HEK293 (cell line): ENCODE measurements around the gene ENGASE.

Source experiments
- CTCF ChIA-PET: fragments of 350-600 bp; formaldehyde crosslinking; extraction: SDS; loops from one replicate; lab custom pipeline; 2021; ENCODE audit warnings: antibody characterized with exemption; lab: Yijun Ruan, JAX
- POLR2A ChIA-PET: fragments of 300-600 bp; formaldehyde crosslinking; extraction: SDS; loops from one replicate; lab custom pipeline; 2020; ENCODE audit warnings: antibody characterized with exemption, inconsistent platforms; lab: Yijun Ruan, JAX
- H3K27ac ChIP-seq: fragments of 200-500 bp; sonication (Bioruptor generic); 2 replicates; pipeline ENCODE4 v1.5.1; 2014; ENCODE audit warnings: low read depth, low read length, control low read depth, inconsistent platforms; ENCODE audit errors: extremely low read depth
- H3K36me3 ChIP-seq, 2 experiments: fragments of 200-500 bp in 1 of 2; sonication (Bioruptor generic) in 1 of 2; 1 replicate in 1 of 2; 2 replicates in 1 of 2; pipeline ENCODE4 v1.5.1; 2014 to 2017; ENCODE audit warnings: inconsistent platforms in 2 of 2, low read length in 2 of 2; ENCODE audit not compliant: control insufficient read depth in 2 of 2, insufficient read depth in 1 of 2
- H3K4me1 ChIP-seq: fragments of 200-500 bp; sonication (Bioruptor generic); 2 replicates; pipeline ENCODE4 v1.5.1; 2014; ENCODE audit warnings: mild to moderate bottlenecking, low read length, inconsistent platforms; ENCODE audit not compliant: control insufficient read depth, insufficient read depth
- H3K4me3 ChIP-seq: 2 replicates; pipeline ENCODE4 v1.5.1; 2011; ENCODE audit warnings: low read depth, mild to moderate bottlenecking, control low read depth, low read length, moderate library complexity
- H3K9me3 ChIP-seq: fragments of 200-500 bp; sonication (Bioruptor generic); 2 replicates; pipeline ENCODE4 v1.5.1; 2014; ENCODE audit warnings: low read depth, low read length, inconsistent platforms; ENCODE audit not compliant: control insufficient read depth, insufficient read depth
- BCL6B ChIP-seq: fragments of 450-650 bp; formaldehyde crosslinking; IDR thresholded peaks from 2 replicates; pipeline ENCODE4 v1.5.1; 2017; ENCODE audit warnings: missing biosample characterization, missing genetic modification characterization
- FEZF1 ChIP-seq: fragments of 450-650 bp; formaldehyde crosslinking; IDR thresholded peaks from 2 replicates; pipeline ENCODE4 v1.5.1; 2016; ENCODE audit warnings: missing biosample characterization, missing genetic modification characterization
- HIC1 ChIP-seq: fragments of 450-650 bp; formaldehyde crosslinking; IDR thresholded peaks from 2 replicates; pipeline ENCODE4 v1.5.1; 2016; ENCODE audit warnings: missing biosample characterization, missing genetic modification characterization
- KLF1 ChIP-seq: fragments of 450-650 bp; formaldehyde crosslinking; IDR thresholded peaks from 2 replicates; pipeline ENCODE4 v1.5.1; 2016; ENCODE audit warnings: missing biosample characterization, missing genetic modification characterization
- OSR2 ChIP-seq: fragments of 450-650 bp; formaldehyde crosslinking; IDR thresholded peaks from 2 replicates; pipeline ENCODE4 v1.5.1; 2016; ENCODE audit warnings: missing biosample characterization, missing genetic modification characterization
- PRDM4 ChIP-seq: fragments of 450-650 bp; formaldehyde crosslinking; IDR thresholded peaks from 2 replicates; pipeline ENCODE4 v1.5.1; 2017; ENCODE audit warnings: missing biosample characterization, missing genetic modification characterization
- RBAK ChIP-seq: fragments of 450-650 bp; formaldehyde crosslinking; IDR thresholded peaks from 2 replicates; pipeline ENCODE4 v1.5.1; 2016; ENCODE audit warnings: missing biosample characterization, missing genetic modification characterization
- SP7 ChIP-seq: fragments of 450-650 bp; formaldehyde crosslinking; IDR thresholded peaks from 2 replicates; pipeline ENCODE4 v1.5.1; 2016; ENCODE audit warnings: missing biosample characterization, missing genetic modification characterization
- YY2 ChIP-seq: fragments of 450-650 bp; formaldehyde crosslinking; IDR thresholded peaks from 2 replicates; pipeline ENCODE4 v1.5.1; 2016; ENCODE audit warnings: missing biosample characterization, missing genetic modification characterization
- ZNF155 ChIP-seq: fragments of 450-650 bp; formaldehyde crosslinking; IDR thresholded peaks from 2 replicates; pipeline ENCODE4 v1.5.1; 2016; ENCODE audit warnings: missing biosample characterization, missing genetic modification characterization
- ZNF157 ChIP-seq: fragments of 450-650 bp; formaldehyde crosslinking; IDR thresholded peaks from 2 replicates; pipeline ENCODE4 v1.5.1; 2016; ENCODE audit warnings: missing biosample characterization, missing genetic modification characterization
- ZNF302 ChIP-seq: fragments of 450-650 bp; formaldehyde crosslinking; IDR thresholded peaks from 2 replicates; pipeline ENCODE4 v1.5.1; 2016; ENCODE audit warnings: missing biosample characterization, missing genetic modification characterization, low read depth
- ZNF521 ChIP-seq: fragments of 450-650 bp; formaldehyde crosslinking; IDR thresholded peaks from 2 replicates; pipeline ENCODE4 v1.5.1; 2017; ENCODE audit warnings: missing biosample characterization, mild to moderate bottlenecking, missing genetic modification characterization
- ZNF585B ChIP-seq: fragments of 450-650 bp; formaldehyde crosslinking; IDR thresholded peaks from 2 replicates; pipeline ENCODE4 v1.5.1; 2016; ENCODE audit warnings: missing biosample characterization, missing genetic modification characterization
- ZNF837 ChIP-seq: fragments of 450-650 bp; formaldehyde crosslinking; IDR thresholded peaks from 2 replicates; pipeline ENCODE4 v1.5.1; 2016; ENCODE audit warnings: missing biosample characterization, missing genetic modification characterization
- ZSCAN23 ChIP-seq: fragments of 450-650 bp; formaldehyde crosslinking; IDR thresholded peaks from 2 replicates; pipeline ENCODE4 v1.5.1; 2016; ENCODE audit warnings: missing biosample characterization, missing genetic modification characterization
- ZSCAN4 ChIP-seq: fragments of 450-650 bp; formaldehyde crosslinking; IDR thresholded peaks from 2 replicates; pipeline ENCODE4 v1.5.1; 2017; ENCODE audit warnings: missing biosample characterization, missing genetic modification characterization

ENGASE gene

GRCh38 chr17:79107499-79108231 lies 33.0 kb downstream of the ENGASE start:
- no peak for TF ChIP-seq HIC1
- no peak for TF ChIP-seq PRDM4 (tag by site-specific recombination)
- no peak for TF ChIP-seq ZNF837 (tag by site-specific recombination)
- no peak for TF ChIP-seq ZNF155
- no peak for TF ChIP-seq RBAK (tag by site-specific recombination)
- TF ChIP-seq, all 188 proteins: peak for 0
- CTCF ChIA-PET, result interaction anchor here (0.7 to 1.7 kb wide), 4 partner anchors 20 to 286 kb away, joined by 3 to 8 read pairs (median 6); no protein-coding TSS in a partner anchor
- no peaks in the 10 kb centered on the region for H3K4me1 ChIP-seq
- no peaks in the 10 kb centered on the region for H3K36me3 ChIP-seq
- POLR2A ChIA-PET, result no interaction called here
- no peak overlapping the region for H3K4me3 ChIP-seq
- H3K9me3 ChIP-seq, result no peaks in the 10 kb centered on the region
- H3K27ac ChIP-seq, result no peak overlapping the region

GRCh38 chr17:79108232-79108850 lies 33.7 kb downstream of the ENGASE start:
- Histone ChIP-seq H3K4me3 (no peak overlapping the region), H3K27ac (no peak overlapping the region), H3K9me3 (no peaks in the 10 kb centered on the region), H3K36me3 (no peaks in the 10 kb centered on the region), H3K4me1 (no peaks in the 10 kb centered on the region)
- CTCF ChIA-PET, result interaction anchor here (0.7 to 2.3 kb wide), 5 partner anchors 19 to 285 kb away, joined by 4 to 8 read pairs (median 4); no protein-coding TSS in a partner anchor
- TF ChIP-seq SP7 (tag by site-specific recombination) (no peak), BCL6B (tag by site-specific recombination) (no peak), ZSCAN23 (tag by site-specific recombination) (no peak), ZSCAN4 (no peak), ZNF302 (no peak), ZNF585B (tag by site-specific recombination) (no peak), FEZF1 (tag by site-specific recombination) (no peak), RBAK (tag by site-specific recombination) (no peak), KLF1 (tag by site-specific recombination) (no peak), ZNF157 (tag by site-specific recombination) (no peak), YY2 (tag by site-specific recombination) (no peak), ZNF521 (tag by site-specific recombination) (no peak), OSR2 (no peak)
- POLR2A ChIA-PET, result no interaction called here
